Measurements from ENCODE around the gene MALL.
"Not testable (repeated sequence)": the region's sequence is repeated elsewhere in the genome, so short reads cannot be mapped to it uniquely, and the experiment has no call there.

Gene MALL

GRCh38 chr2:110115291-110116032, at the start of gene MALL:
Gene MALL, minus strand, starts transcription at chr2:110115822. Its CDS starts 30 bp downstream, at chr2:110115792.
- no peak for DNase-seq
- in situ Hi-C loops (cut with MboI; ENCODE audit: low pct_unique_long_range_greater_than_20kb, low sequenced_read_pairs): no loop called here

GRCh38 chr2:110157153-110157793, 41.7 kb upstream of the MALL start:
- in situ Hi-C loops (cut with MboI; ENCODE audit: low pct_unique_long_range_greater_than_20kb, low sequenced_read_pairs): no loop called here
- DNase-seq: peak; percentile 48

GRCh38 chr2:110154828-110155227, 39.2 kb upstream of the MALL start:
- DNase-seq; in situ Hi-C loops (cut with MboI; ENCODE audit: low pct_unique_long_range_greater_than_20kb, low sequenced_read_pairs): not testable (repeated sequence)

GRCh38 chr2:110154188-110154587, 38.6 kb upstream of the MALL start:
- DNase-seq; in situ Hi-C loops (cut with MboI; ENCODE audit: low pct_unique_long_range_greater_than_20kb, low sequenced_read_pairs): not testable (repeated sequence)

GRCh38 chr2:110153416-110153815, 37.8 kb upstream of the MALL start:
- in situ Hi-C loops (cut with MboI; ENCODE audit: low pct_unique_long_range_greater_than_20kb, low sequenced_read_pairs): no loop called here

GRCh38 chr2:110152943-110153342, 37.3 kb upstream of the MALL start:
- DNase-seq: no peak
- in situ Hi-C loops (cut with MboI; ENCODE audit: low pct_unique_long_range_greater_than_20kb, low sequenced_read_pairs): no loop called here

More at GRCh38 chr2:110153416-110153815, 37.8 kb upstream of the MALL start:
- DNase-seq: no peak

- in situ Hi-C loops (cut with MboI; ENCODE audit: low pct_unique_long_range_greater_than_20kb, low sequenced_read_pairs): no loop called here
- DNase-seq: no peak
Observed at GRCh38 chr2:110149330-110150220, 34.0 kb upstream of the MALL start.

- DNase-seq: no peak
- in situ Hi-C loops (cut with MboI; ENCODE audit: low pct_unique_long_range_greater_than_20kb, low sequenced_read_pairs): no loop called here
Observed at GRCh38 chr2:110146945-110147332, 31.3 kb upstream of the MALL start.

- no peak for DNase-seq
- in situ Hi-C loops (cut with MboI; ENCODE audit: low pct_unique_long_range_greater_than_20kb, low sequenced_read_pairs): no loop called here
Observed at GRCh38 chr2:110146183-110146944, 30.7 kb upstream of the MALL start.

GRCh38 chr2:110143982-110144381, 28.4 kb upstream of the MALL start:
- in situ Hi-C loops (cut with MboI; ENCODE audit: low pct_unique_long_range_greater_than_20kb, low sequenced_read_pairs): no loop called here
- DNase-seq: no peak

GRCh38 chr2:110140401-110140800, 24.8 kb upstream of the MALL start:
- in situ Hi-C loops (cut with MboI; ENCODE audit: low pct_unique_long_range_greater_than_20kb, low sequenced_read_pairs): no loop called here
- no peak for DNase-seq

GRCh38 chr2:110134025-110134424, 18.4 kb upstream of the MALL start:
- DNase-seq: no peak
- in situ Hi-C loops (cut with MboI; ENCODE audit: low pct_unique_long_range_greater_than_20kb, low sequenced_read_pairs): no loop called here

GRCh38 chr2:110131166-110131565, 15.5 kb upstream of the MALL start:
- DNase-seq: no peak
- in situ Hi-C loops (cut with MboI; ENCODE audit: low pct_unique_long_range_greater_than_20kb, low sequenced_read_pairs): no loop called here

- no peak for DNase-seq
- in situ Hi-C loops (cut with MboI; ENCODE audit: low pct_unique_long_range_greater_than_20kb, low sequenced_read_pairs): no loop called here
Observed at GRCh38 chr2:110130757-110131156, 15.1 kb upstream of the MALL start.

GRCh38 chr2:110126906-110127305, 11.3 kb upstream of the MALL start:
- no peak for DNase-seq
- in situ Hi-C loops (cut with MboI; ENCODE audit: low pct_unique_long_range_greater_than_20kb, low sequenced_read_pairs): no loop called here

- DNase-seq: no peak
- in situ Hi-C loops (cut with MboI; ENCODE audit: low pct_unique_long_range_greater_than_20kb, low sequenced_read_pairs): no loop called here
Observed at GRCh38 chr2:110126086-110126773, 10.6 kb upstream of the MALL start.

GRCh38 chr2:110124939-110125691, 9.5 kb upstream of the MALL start:
- no peak for DNase-seq
- in situ Hi-C loops (cut with MboI; ENCODE audit: low pct_unique_long_range_greater_than_20kb, low sequenced_read_pairs): no loop called here
